ENCODE data around the gene MPDU1.

DNA sequence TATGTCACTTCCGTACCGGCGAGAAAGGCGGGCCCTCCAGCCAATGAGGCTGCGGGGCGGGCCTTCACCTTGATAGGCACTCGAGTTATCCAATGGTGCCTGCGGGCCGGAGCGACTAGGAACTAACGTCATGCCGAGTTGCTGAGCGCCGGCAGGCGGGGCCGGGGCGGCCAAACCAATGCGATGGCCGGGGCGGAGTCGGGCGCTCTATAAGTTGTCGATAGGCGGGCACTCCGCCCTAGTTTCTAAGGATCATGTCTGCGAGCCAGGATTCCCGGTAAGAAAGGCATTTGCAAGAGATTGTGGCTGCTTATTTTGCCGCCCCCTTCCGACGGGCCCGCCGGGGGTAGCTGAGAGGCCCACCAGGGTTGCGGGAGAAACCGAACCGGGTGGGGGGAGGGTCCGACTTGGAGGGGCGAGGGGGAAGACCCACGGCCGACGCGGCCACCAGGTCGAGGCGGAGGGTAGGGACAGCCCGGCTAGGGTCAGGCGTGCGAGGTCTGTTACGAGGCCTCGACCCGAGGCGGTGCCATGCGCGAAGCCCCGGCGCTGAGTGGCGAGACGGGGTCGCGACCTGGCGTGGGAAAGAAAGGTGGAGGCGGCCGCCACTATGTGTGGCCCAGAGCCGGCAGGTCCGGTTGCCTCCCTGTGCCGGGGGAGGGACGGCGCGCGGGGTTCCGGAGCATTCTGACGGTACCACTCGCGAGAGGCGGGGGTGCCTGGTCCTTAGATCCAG lies 10.9 kb upstream of the MPDU1 start:
- TF ChIP-seq CTCF (IDR thresholded peaks at IDR 0.05; ENCODE audit: insufficient read depth, low read length, poor library complexity, severe bottlenecking) = no peak
- TF ChIP-seq EZH2phosphoT487 (conservative IDR thresholded peaks at IDR 0.05; ENCODE audit: low read length) = no peak

Measured in SU-DHL-6 (cell line).